NCI-H748 (cell line): ENCODE data around the gene METRNL.
A peak's percentile ranks its signal among the peaks of the same experiment; 100 is the strongest.
"Not testable (repeated sequence)": the region's sequence is repeated elsewhere in the genome, so short reads cannot be mapped to it uniquely, and the experiment has no call there.

Experiments used
- DNase-seq: peaks from one replicate; lab custom pipeline; 2025; ENCODE audit not compliant: unreplicated experiment; lab: John Stamatoyannopoulos, UW

Gene METRNL

DNA sequence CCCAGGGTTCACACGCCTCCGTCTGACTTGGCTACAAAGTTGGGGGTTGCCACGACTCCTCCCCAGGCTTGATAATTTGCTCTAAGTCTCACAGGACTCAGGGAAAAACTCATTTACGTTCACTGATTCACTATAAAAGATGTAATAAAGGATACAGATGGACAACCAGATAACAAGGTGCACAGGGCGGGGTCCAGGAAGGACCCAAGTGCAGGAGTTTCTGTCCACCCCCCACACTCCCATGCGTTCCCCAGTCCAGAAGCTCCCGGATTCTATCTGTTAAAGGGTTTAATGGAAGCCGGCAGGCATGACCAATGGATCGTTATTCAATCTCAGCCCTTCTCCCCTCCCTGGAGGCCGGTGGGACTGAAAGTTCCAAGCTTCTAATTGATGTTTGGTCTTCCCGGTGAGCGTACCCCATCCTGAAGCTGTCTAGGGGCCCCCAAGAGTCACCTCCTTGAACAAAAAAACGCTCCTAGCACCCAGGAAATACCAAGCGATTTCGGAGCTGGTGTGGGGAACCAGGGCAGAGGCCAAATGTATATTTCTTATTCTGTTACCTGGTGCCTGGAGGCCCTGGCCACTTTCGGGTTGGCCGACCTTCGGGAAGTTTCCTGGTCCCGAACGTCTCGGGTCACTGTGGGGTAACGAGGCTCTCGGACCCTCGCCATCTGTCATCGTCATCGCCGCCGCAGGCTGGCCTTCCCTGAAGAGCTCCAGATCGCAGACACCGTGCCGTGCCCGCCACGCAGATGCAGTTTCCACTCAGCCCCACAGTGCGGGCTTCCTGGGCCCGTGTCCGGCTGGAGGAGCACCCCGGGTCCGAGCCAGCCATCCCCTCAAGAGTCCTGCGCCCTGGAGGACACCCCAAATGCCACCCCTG is 13.5 kb upstream of the METRNL start:
- DNase-seq = no peak

DNA sequence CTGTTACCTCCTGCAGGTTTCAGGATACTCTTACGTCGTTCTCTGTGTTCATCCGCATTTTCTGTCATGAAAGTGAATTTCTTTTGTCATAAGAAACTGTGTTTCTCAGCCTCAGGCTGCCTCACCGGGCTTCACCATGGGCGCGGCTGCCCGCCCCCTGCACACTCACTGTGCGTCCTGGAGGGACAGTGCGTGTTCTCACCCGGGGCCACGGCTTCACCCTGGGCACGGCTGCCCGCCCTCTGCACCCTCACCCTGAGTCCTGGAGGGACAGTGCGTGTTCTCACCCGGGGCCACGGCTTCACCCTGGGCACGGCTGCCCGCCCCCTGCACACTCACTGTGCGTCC is 12.9 kb upstream of the METRNL start:
- DNase-seq = not testable (repeated sequence)

DNA sequence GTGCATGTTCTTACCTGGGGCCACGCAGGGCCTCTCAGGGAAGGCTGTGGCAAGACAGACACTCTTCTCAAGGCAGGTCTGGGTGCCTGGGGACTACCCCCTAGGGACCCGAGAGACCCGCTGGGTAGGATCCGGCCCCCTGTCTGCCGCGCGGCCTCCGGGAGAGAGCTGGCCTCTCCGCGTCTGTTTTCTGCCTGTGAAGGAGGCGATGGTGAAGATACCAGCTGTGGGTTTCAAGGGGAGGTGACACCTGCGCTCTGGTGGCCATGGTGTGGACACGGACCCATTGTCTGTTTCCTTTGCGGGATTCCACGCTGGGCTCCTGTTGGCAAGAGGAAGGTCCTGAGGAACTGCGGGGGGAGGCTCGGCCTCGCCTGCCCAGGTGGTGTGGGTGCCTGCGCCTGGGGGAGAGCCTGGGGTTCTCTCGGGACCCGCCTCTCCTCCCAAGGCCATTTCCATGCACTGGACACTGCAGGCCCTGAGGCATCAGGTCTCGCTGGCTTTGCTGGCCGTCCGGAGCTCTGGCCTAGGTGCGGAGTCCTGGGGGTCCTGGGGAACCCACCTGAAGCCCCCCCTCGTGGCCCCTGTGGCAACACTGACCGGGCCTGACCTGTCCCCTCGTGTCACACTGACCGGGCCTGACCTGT is 12.2 kb upstream of the METRNL start:
- no peak for DNase-seq

DNA sequence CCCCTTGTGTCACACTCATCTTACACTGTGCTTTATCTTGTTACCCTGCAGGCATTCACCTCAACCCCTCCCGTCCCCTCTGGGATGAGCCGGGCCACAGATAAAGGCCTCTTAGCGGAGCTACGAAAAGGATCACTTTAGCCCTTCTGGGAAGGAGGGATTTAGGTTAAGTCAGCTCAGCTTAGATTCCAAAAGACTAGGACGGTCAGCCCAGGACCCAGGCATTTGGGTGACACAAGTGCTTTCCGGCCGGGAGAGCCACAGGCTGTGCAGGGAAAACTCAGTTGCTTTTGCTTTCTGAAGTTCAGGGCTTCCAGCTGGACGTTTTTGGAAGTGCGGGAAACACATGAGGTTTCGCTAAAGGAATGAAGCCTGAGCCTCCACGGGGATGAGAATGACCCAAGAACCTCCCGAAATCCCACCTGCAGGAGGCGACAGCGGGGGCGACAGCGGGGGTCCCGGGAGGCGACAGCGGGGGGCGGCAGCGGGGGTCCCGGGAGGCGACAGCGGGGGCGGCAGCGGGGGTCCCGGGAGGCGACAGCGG is 11.6 kb upstream of the METRNL start:
- DNase-seq = no peak

DNA sequence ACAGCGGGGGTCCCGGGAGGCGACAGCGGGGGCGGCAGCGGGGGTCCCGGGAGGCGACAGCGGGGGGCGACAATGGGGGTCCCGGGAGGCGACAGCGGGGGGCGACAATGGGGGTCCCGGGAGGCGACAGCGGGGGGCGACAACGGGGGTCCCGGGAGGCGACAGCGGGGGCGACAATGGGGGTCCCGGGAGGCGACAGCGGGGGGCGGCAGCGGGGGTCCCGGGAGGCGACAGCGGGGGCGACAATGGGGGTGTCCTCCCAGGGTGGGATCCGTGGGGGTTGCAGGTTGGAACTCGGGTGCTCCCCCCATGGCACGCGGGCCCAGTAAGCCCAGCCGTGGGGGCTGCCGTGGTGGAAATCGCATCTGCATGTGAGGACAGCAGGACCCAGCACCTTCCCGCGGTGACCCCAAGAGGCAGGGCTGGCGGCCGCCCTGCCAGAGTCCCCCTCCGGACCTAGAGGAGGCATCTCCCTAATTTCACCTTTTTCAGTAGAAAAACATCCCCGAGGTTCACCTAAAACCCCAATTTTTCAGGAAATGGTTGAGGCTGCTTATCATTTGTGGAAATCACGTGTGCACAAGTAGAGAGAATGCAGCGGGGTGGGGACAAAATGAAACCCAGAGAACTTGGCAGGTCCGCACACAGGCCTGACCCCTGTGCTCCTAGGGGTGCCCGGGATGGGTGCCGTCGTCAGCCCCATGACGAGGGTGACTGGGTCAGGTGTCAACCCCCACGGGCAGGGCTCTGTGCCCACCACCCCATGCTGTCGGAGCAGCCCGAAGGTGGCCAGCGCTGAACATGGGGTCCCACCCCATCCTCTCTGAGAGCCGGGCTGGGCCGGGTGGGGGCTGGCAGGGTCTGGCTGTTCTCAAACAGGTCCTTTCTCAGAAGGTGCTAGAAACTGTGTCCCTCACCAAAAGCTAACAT is 10.5 kb upstream of the METRNL start:
- DNase-seq = no peak

DNA sequence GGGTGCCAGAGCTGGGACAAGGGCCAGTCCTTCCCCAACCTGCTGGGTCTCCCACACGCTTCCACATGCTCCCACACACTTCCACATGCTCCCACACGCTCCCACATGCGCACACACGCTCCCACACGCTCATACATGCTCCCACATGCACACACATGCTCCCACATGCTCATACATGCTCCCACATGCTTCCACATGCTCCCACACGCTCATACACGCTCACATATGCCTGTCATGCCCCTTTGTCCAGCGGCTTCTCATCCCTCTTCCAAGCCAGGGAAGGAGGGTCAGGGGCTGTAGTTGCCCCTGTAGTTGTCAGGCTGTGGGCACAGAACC is 9.9 kb upstream of the METRNL start:
- DNase-seq = no peak

DNA sequence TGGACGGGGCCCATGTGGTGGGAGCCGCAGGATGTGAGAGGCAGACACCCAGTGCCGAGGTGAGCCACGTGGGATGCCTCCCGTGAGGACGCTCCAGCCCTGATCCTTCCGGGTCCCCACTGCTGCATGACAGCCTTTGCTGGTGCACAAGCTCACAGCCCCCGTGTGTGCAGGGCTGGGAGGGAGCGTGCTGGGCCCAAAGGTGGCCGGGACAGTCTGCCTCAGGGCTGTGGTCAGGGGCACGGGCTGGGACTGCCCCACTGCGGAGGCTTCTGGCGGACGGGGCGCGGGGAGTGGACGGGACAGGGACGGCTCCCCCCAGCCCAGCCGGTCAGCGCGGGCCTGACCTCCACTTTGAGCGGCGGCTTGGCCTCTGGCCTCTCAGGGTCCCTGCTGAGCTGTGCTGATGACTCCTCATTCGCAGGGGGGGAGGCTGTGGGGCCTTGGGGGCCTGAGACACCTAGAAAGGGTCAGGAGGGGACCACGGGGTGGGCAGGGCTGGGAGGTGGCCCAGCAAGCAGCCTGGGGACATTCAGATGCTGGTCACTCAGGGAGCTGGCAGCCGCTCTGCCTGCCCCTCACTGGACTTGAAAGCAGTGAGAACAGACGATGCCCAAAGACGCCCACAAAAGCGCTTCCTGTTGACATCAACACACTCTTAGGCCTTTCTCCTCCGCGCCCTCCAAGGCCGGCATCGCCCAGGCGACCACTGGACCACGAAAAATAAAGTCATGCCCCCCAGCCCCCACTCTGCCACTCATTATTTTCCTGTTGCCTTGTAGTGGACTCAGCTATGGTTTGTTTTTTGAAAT is 9.3 kb upstream of the METRNL start:
- no peak for DNase-seq

DNA sequence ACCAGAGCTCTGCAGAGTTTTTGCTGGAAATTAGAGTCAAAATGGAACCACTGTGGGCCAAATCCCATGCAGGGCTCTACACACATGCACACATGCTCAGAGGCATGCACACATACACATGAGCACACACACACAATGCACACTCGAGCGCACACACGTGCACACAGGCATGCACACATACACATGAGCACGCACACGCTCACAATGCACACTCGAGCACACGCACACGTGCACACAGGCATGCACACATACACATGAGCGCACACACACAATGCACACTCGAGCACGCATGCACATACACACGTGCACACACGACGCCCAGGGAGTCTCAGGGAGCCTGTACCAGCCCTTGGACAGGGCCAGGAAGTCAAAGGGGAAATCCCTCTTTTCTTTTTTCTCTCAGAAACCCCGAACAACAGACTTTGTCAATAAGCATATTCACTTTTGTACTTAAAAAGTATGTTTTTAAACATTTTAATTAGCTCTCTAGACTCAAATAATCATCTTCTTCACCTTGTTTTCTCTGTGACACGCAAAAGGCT is 8.5 kb upstream of the METRNL start:
- no peak for DNase-seq

DNA sequence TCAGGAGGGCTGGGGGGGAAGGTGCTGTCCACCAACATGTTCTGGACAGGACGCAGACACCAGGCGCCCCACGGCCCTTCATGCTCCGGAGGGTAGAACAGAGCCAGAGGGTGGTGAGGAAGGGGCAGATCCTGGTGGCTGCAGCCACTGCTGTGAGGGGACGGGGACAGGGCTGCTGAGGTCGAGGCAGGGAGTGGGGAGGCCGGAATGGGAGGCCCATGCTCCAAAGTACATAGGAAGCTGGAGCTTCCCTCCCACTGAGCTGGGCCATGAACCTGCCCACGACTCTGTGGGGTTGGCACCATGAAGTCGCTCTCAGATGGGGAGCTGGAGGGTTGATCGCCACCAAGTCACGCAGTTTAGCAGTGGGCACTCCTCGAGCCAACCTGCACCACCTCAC is 8.0 kb upstream of the METRNL start:
- no peak for DNase-seq

DNA sequence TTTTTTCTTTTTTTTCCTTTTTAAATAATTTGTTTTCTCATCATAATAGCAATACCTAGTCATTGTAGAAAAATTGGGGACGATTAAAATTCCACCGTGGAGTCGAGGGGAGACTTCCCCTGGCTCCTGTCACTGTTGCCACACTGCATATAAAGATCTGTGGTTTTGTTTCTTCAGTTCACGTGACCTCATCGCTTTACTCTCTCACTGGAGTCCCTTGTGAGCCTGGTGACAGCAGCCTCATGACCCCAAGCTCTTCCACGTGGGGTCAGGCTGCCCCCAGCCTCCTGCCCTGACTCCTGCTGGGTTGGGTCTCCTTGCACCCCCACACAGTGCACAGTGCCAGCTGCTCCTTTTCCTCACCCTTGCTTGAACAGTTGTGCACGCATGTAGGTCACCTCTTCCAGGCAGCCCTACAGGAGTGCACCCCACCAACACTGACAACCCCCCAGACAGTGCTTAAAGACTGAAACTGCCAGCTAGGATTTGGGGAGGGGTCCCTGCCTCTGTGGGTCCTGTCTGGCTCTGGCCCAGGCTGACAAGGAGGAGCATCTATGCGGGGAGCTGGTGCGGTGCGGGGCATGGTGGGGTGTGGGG is 7.3 kb upstream of the METRNL start:
- DNase-seq = no peak

DNA sequence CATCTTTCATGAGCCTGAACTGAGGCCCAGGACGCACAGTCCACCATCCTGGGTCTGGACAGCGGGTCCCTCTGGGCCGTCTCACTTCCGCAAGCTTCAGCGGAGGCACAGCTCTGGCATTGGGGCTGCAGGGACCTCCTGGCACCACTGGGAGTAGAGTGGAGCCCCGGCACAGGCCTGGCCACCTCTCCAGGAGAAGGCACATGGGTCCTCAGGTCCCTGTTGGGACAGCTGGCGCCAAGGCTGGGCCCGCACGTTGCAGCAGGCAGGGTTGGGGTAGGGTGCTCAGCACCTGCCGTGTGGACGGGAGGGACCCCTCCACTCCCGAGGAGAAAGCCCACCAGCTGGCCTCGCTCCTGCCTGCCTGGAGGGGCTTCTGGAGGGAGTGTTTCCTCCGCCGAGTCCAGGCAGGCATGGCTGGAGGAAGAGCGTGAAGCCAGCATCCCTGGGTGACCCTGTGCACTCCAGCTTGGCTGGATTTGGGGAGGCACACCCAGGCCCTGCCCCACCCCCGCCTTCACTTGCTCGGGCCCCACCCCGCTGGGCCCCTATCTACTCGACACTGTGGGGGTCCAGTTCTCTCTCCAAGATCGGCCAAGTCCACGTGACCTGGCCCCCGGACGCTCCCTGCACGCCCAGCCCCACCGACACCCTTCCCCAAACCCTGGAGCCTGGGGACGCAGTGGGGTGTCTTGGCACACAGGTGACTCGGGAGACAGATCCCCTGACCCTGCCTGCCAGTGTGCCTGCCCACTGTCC is 6.6 kb upstream of the METRNL start:
- no peak for DNase-seq

DNA sequence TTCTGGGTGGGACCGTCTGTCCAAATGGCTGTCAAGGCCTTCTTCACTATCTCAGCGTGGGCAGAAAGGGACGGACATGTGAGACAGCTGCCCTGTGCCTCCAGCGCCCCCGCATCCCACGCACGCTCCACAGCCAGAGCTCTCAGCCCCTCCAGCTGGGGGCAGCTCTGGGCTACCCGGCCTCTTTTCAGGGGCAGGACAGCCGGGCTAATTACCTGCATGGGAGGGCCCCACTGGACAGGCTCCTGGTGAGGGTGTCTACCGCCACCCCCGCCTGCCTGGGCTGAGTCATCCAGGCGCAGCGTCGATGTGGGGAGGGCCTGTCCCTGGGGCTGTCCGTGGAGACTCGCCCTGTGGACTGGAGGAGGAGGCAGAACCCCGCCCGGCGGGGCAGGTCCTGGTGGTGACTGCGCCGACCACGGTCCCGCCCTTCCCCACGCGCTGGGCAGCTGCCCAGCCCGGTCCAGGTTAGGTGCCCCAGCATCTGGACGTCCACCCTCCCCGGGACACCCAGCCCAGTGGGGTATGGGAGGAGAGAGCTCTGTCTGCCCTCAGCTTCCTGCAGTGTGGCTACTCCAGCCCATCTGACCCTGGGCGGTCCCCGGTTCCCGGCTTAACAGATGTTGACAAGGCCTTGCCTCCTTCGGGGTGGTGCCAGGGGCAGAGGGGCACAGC is 5.9 kb upstream of the METRNL start:
- DNase-seq = no peak

DNA sequence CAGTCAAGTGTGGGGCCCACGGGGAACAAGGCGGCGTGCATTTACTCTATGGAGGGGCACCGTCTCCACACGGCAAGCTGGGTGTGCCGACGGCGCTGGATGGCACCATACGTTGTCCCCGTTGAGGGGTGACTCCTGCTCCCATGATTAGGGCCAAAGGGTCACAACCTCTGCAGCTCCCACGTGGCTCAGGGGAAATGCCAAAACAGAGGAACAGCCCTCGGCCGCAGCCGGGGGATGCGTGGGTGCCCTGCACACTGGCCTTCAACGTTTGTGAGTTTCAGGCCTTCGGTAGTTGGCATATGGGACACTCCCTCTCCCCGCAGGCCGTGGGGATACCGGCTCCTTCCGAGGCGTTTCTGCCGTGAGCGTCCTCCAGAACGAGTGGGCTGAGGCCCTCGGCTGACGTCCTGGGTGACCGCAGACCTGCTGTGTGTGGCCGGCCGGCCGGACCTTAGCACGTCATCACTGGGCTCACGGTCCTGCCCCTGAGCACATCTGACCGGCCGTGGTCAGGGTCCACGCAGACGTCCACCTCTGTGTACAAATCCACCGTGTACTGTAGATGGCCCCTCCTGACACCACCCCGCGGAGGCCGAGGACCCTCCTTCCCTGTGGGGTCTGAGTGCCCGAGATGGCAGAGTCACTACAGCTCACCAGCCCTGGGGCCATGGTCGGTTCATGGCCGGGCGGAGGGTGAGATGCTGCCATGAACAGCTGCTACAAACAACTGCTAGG is 4.8 kb upstream of the METRNL start:
- no peak for DNase-seq

DNA sequence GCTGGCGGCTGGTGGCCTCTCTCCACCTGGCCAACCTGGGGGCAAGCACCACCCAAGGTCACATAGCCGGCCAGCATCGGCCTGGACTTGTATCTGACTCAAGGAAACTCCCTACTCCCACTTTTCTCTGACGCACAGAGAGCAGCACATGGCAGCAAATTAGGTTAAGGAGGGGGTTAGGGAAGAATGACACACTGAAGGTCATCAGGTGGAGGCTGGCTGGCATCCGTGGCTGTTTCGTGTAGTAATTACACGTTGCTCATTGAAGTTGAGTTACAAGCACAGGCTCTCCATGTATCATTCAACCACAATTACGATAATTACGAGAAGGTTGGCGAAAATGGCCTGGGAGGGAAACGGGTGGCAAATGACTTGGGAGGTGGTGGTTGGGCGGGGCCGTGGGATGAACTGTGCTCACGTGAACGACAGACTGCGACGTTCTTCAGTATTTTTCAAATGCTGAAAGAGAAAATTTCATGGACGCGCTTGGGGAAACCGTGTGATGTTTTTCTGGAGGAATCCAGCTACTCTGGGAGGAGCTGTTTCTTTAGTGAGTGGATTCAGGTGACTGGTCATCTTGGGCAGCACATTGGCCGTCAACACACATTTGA is 4.0 kb upstream of the METRNL start:
- DNase-seq = peak; percentile 56

DNA sequence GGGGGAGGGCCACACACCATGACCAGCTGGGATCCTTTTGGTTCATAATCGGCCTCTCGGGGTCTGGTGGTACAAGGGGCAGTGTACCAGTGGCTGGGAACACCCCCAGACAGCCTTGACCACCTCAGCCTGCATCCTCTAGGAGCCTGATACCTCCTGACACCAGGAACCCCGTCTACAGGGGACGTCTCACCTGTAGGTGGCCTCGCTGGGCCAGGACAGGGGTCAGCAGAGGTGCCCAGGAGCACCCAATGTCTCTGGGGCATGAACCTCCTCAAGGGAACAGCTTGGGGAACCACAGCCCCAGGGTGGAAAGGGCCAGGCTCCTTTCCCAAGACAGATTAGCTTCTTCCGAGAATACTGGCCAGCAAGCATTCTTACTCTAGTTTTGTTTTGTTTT is 2.5 kb upstream of the METRNL start:
- DNase-seq = no peak

DNA sequence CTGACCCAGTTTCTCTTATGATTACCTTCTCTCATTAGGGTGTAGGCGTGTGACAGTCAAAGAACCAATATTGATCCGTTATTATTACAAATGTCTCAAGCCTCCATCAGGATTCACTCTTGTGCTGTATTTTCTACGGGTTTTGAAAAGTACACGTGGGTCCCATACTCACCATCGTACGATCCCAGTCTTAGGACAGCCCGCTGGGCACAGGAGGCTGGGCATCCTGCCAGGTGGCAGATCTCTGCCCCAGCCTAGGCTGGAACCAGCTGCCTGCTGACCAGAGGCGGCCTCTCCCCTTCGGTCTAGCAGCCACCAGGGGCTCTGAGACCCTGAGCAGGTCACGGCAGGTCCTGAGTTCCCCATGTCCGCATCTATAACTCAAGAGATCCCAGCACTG is 2.0 kb upstream of the METRNL start:
- DNase-seq = no peak

DNA sequence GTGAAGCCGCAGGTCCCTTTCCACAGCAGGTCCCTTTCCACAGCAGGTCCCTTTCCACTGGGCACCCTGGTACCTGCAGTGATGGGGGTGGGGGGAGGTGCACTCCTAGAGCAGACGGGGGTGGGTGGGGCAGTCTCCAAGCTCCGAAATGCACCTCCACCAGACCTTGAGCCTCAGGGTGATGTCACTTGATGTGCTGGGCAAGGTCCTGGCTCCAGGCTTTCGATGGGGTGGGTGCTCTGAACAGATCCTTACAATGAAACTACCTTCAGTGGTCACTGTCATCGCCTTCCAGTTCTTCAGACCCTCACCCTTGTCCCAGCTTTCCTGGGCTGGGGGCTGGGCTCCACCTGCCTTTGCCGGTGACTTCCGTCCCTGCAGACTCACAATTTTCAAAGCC is 1.5 kb upstream of the METRNL start:
- no peak for DNase-seq
